ENCODE results near the gene NCKIPSD. TPM values are rescaled to one million over a fixed set of nuclear protein-coding genes. Genes with fewer than 3 reads are reported as not detected.

Gene NCKIPSD
- polyA plus RNA-seq, 3 donors from 2014 or later: 4.8 to 8.7 (median 5.6) TPM

DNA sequence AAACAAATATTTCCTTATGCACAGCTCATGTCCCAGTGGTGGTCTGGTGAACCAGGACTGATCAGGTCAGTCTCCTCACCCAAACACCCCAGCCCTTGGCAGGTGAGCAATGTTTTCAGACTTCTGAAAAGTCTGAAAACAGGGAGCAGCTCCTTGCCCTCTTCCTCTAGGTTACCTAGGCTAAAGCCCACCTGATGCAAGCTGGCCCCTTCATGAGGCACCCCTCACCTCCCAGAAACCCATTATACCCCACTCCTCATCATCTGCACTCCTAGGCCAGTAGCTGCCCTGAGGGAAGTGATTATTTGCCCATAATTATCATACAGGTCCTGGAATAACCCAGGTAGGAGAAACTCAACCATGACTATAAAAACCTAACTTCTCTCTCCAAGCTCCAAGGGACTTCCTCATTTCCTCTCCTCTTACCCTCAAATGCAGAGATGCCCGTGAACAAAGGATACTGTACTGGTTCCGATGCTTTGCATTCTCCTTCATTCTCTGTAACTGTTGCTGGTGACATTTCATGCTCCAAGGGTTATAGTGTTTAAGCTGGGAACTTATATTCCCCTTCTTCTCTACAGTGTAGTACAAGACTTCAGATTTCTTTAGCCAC is 5.2 kb upstream of the NCKIPSD start:
- Mint-ChIP-seq H3K36me3 (peaks cover 13 to 27% (median 13%) of the 10 kb centered on the region in 3 donors), H3K27me3 (ENCODE audit: low read depth in 3 of 3) (peaks cover 0 to 6% (median 4%) of the 10 kb centered on the region in 3 donors), H3K27ac (peak overlapping the region in 4 of 6 donors; percentile 7 to 75 (median 35)), H3K9me3 (no peaks in the 10 kb centered on the region), H3K4me3 (no peak overlapping the region), H3K4me1 (peaks cover 9 to 16% of the 10 kb centered on the region in 2 donors)
- no peak for DNase-seq

- H3K27me3 Mint-ChIP-seq (ENCODE audit: low read depth in 3 of 3): peaks cover 0 to 5% (median 2%) of the 10 kb centered on the region in 3 donors
- H3K36me3 Mint-ChIP-seq: peaks cover 7 to 23% (median 13%) of the 10 kb centered on the region in 3 donors
- DNase-seq: no peak
- H3K4me1 Mint-ChIP-seq: peaks cover 14 to 27% of the 10 kb centered on the region in 2 donors
- H3K4me3 Mint-ChIP-seq: no peak overlapping the region
- H3K9me3 Mint-ChIP-seq: no peaks in the 10 kb centered on the region
- no peak overlapping the region for H3K27ac Mint-ChIP-seq
Observed at GRCh38 chr3:48689384-48689783, 3.7 kb upstream of the NCKIPSD start.

GRCh38 chr3:48688737-48689075 is 3.0 kb upstream of the NCKIPSD start:
- Mint-ChIP-seq H3K27ac (no peak overlapping the region), H3K36me3 (peaks cover 7 to 23% (median 13%) of the 10 kb centered on the region in 3 donors), H3K4me3 (no peak overlapping the region), H3K9me3 (no peaks in the 10 kb centered on the region), H3K4me1 (peaks cover 18 to 34% of the 10 kb centered on the region in 2 donors), H3K27me3 (ENCODE audit: low read depth in 3 of 3) (peaks cover 0 to 4% (median 2%) of the 10 kb centered on the region in 3 donors)
- DNase-seq: no peak

DNA sequence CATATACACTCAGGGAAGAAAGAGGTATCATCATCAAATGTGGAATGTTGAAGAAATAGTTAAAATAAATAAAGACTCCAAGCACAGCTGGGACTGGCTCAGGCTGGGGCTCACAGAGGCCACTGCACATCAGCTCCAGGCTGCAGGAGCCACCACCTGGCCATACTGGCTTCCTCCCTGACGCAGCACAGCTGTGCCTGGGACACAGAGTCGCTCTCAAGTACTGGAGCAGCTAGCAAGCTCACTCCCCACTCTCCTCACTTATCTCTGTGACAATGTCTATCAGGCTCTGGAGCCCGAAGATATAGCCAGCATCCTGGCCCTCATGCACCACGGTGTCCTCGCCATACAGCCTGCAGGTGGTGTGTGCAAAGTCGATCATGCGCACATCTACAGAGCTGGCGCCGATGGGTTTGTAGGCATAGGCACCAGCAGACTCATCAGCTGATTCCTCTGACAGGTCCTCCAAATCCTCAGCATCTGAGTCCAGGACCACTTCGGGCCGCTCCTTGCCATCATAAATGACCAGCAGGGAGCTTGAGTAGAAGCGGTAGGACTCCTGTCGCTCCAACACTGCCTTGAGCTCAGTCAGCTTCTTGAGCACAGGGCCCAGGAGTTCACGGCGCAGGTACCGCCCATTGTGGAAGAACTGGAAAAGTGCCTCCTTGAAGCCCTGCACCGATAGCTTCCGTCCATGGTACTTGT is 2.5 kb upstream of the NCKIPSD start:
- no peak for DNase-seq
- Mint-ChIP-seq H3K36me3 (peaks cover 5 to 19% (median 13%) of the 10 kb centered on the region in 3 donors), H3K4me1 (peaks cover 19 to 34% of the 10 kb centered on the region in 2 donors), H3K9me3 (no peaks in the 10 kb centered on the region), H3K27ac (peak overlapping the region in 2 of 6 donors; percentile 17 to 27), H3K27me3 (ENCODE audit: low read depth in 3 of 3) (peaks cover 0 to 4% (median 2%) of the 10 kb centered on the region in 3 donors), H3K4me3 (peak overlapping the region in 1 of 5 donors; percentile 65)

DNA sequence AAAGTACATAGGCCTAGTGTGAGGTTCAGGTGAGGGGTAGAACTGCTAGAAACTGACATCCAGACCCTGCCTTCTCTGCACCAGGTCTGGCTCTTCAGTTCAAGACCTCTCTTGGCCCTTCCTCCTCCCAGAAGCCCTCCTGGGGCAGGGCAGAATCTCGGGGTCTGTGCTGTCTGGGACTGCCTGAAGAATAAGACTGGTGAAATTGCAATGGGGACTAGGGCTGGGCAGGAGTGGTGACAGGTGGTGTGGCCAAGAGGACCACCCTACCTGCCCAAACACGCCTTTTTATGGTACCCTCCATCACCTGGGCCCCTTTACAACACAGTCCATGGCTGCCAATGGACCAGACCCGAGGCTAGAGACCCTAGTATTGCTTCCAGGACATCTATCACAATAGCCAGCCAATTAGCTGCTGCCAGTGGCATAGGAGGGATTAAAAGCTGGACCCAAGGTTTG is 1.5 kb upstream of the NCKIPSD start:
- H3K27me3 Mint-ChIP-seq (ENCODE audit: low read depth in 3 of 3): peaks cover 0 to 4% (median 0%) of the 10 kb centered on the region in 3 donors
- H3K27ac Mint-ChIP-seq: peak overlapping the region in 1 of 6 donors; percentile 27
- H3K36me3 Mint-ChIP-seq: peaks cover 0 to 12% (median 9%) of the 10 kb centered on the region in 3 donors
- peaks cover 19 to 28% of the 10 kb centered on the region in 2 donors for H3K4me1 Mint-ChIP-seq
- no peaks in the 10 kb centered on the region for H3K9me3 Mint-ChIP-seq
- H3K4me3 Mint-ChIP-seq: no peak overlapping the region
- no peak for DNase-seq

GRCh38 chr3:48686538-48687219 is 964 bp upstream of the NCKIPSD start:
- Mint-ChIP-seq H3K36me3 (peaks cover 0 to 12% (median 9%) of the 10 kb centered on the region in 3 donors), H3K27me3 (ENCODE audit: low read depth in 3 of 3) (peaks cover 0 to 4% (median 0%) of the 10 kb centered on the region in 3 donors), H3K4me1 (peaks cover 19 to 28% of the 10 kb centered on the region in 2 donors), H3K27ac (peak overlapping the region in 4 of 6 donors; percentile 69 to 91 (median 84)), H3K4me3 (peak overlapping the region; percentile 91 to 97 (median 93)), H3K9me3 (no peaks in the 10 kb centered on the region)
- no peak for DNase-seq

DNA sequence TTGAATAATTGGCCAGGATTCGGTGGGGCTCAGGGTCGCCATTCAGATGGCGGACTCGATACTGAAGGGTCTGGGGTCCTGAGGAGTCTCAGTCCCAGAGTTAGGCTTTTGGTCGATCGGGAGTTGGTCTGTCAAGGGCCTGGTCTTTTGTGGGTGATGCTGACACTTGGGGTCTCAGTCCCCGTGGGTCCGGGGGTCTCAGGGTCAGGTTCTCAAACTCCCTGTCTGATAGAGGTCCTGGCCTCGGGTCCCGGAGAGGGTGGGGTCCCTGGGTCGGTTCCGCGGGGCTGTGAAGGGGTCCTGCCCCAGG is 467 bp downstream of the NCKIPSD start:
- H3K9me3 Mint-ChIP-seq: no peaks in the 10 kb centered on the region
- peaks cover 19 to 28% of the 10 kb centered on the region in 2 donors for H3K4me1 Mint-ChIP-seq
- peak overlapping the region in 5 of 6 donors; percentile 11 to 81 (median 48) for H3K27ac Mint-ChIP-seq
- H3K27me3 Mint-ChIP-seq (ENCODE audit: low read depth in 3 of 3): peaks cover 0 to 4% (median 0%) of the 10 kb centered on the region in 3 donors
- H3K4me3 Mint-ChIP-seq: peak overlapping the region; percentile 91 to 97 (median 93)
- peaks cover 8 to 16% (median 13%) of the 10 kb centered on the region in 3 donors for H3K36me3 Mint-ChIP-seq
- DNase-seq: no peak

- Mint-ChIP-seq H3K4me1 (peaks cover 21 to 28% of the 10 kb centered on the region in 2 donors), H3K4me3 (peak overlapping the region; percentile 72 to 97 (median 83)), H3K36me3 (peaks cover 8 to 12% (median 9%) of the 10 kb centered on the region in 3 donors), H3K27me3 (ENCODE audit: low read depth in 3 of 3) (peaks cover 0 to 4% (median 0%) of the 10 kb centered on the region in 3 donors), H3K9me3 (no peaks in the 10 kb centered on the region), H3K27ac (peak overlapping the region in 5 of 6 donors; percentile 68 to 85 (median 79))
- DNase-seq: no peak
Observed at GRCh38 chr3:48684480-48685143, 1.1 kb downstream of the NCKIPSD start.

GRCh38 chr3:48684054-48684349 is 1.7 kb downstream of the NCKIPSD start:
- no peak for DNase-seq
- Mint-ChIP-seq H3K4me1 (peaks cover 22 to 28% of the 10 kb centered on the region in 2 donors), H3K4me3 (peak overlapping the region; percentile 27 to 83 (median 58)), H3K9me3 (no peaks in the 10 kb centered on the region), H3K36me3 (peaks cover 8 to 12% (median 9%) of the 10 kb centered on the region in 3 donors), H3K27me3 (ENCODE audit: low read depth in 3 of 3) (peaks cover 0 to 4% (median 0%) of the 10 kb centered on the region in 3 donors), H3K27ac (peak overlapping the region in 3 of 6 donors; percentile 60 to 77 (median 61))

DNA sequence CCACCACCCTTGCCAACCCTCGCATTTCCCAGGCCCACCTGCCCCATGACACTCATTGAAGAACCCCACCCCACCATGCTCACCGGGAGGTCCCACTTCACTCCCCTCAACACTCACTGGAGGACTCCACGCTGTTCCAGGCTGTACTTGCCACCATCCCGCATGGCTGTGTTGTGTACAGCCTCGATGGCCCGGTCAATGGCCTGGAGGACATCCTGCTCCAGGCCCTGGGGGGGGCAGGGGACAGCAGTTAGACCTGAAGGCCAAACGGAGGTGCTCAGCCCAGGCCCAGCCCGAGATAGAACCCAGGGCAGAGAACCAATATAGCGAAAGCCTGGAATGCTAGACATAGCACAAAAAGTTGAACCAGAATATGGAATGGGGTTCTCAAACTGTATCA is 2.9 kb downstream of the NCKIPSD start:
- no peak for DNase-seq
- H3K36me3 Mint-ChIP-seq: peaks cover 8 to 19% (median 13%) of the 10 kb centered on the region in 3 donors
- H3K27ac Mint-ChIP-seq: peak overlapping the region in 1 of 6 donors; percentile 36
- H3K4me3 Mint-ChIP-seq: no peak overlapping the region
- H3K27me3 Mint-ChIP-seq (ENCODE audit: low read depth in 3 of 3): peaks cover 0 to 4% (median 0%) of the 10 kb centered on the region in 3 donors
- H3K4me1 Mint-ChIP-seq: peaks cover 22 to 28% of the 10 kb centered on the region in 2 donors
- H3K9me3 Mint-ChIP-seq: no peaks in the 10 kb centered on the region

DNA sequence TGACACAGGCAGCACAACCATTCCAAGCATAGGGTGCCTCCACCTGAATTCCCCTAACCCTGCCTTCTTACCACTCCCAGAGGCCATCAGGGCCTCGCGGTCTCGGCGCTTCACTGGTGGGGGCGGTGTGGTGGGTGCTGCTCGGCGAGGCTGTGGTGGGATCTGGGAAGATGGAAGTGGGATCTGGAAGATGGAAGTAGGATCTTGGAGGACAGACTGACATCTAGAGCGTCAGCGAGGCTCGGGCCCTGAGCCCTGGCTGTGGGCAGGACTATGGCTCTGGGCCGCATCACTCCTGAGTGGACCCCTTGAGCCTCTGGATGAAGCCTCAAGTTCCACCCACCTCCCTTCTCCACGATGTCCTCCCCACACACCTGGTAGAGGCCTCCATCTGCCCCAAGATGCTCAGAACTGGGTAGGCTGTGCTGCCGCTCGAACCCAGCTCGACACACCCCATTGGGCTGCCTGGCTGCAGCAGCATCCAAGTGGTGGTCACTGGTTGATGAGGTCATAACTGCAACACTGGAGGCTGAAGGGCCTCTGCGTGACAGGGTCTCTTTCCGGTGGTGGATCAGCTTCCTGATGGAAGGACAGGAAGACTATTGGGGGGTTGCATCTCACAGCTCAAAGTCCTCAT is 3.6 kb downstream of the NCKIPSD start:
- H3K36me3 Mint-ChIP-seq: peaks cover 8 to 18% (median 17%) of the 10 kb centered on the region in 3 donors
- H3K27ac Mint-ChIP-seq: peak overlapping the region in 1 of 6 donors; percentile 71
- H3K4me3 Mint-ChIP-seq: no peak overlapping the region
- no peaks in the 10 kb centered on the region for H3K9me3 Mint-ChIP-seq
- DNase-seq: no peak
- peaks cover 0 to 4% (median 0%) of the 10 kb centered on the region in 3 donors for H3K27me3 Mint-ChIP-seq (ENCODE audit: low read depth in 3 of 3)
- peaks cover 22 to 28% of the 10 kb centered on the region in 2 donors for H3K4me1 Mint-ChIP-seq

GRCh38 chr3:48681541-48681880 is 4.2 kb downstream of the NCKIPSD start:
- no peaks in the 10 kb centered on the region for H3K9me3 Mint-ChIP-seq
- peaks cover 0 to 4% (median 0%) of the 10 kb centered on the region in 3 donors for H3K27me3 Mint-ChIP-seq (ENCODE audit: low read depth in 3 of 3)
- peaks cover 8 to 18% (median 17%) of the 10 kb centered on the region in 3 donors for H3K36me3 Mint-ChIP-seq
- H3K27ac Mint-ChIP-seq: no peak overlapping the region
- DNase-seq: no peak
- no peak overlapping the region for H3K4me3 Mint-ChIP-seq
- H3K4me1 Mint-ChIP-seq: peaks cover 20 to 24% of the 10 kb centered on the region in 2 donors
